B cell (primary cell): ENCODE data around the gene UNC119B.

Experiments
- CTCF ChIP-seq: fragments of 200-600 bp; IDR thresholded peaks from one replicate; pipeline ENCODE4 v1.8.0; 2022; ENCODE audit warnings: antibody characterized with exemption, mild to moderate bottlenecking
- EZH2 ChIP-seq: IDR thresholded peaks from 2 replicates; pipeline ENCODE4 v1.6.1; 2012; ENCODE audit warnings: borderline replicate concordance, low read depth, mild to moderate bottlenecking, moderate library complexity, low read length; ENCODE audit not compliant: insufficient read depth, poor library complexity, severe bottlenecking

- TF ChIP-seq CTCF: no peak
- TF ChIP-seq EZH2: no peak
Measured at GRCh38 chr12:120759591-120760348, 49.5 kb downstream of the UNC119B start.
